ENCODE measurements around the gene OXER1.

The OXER1 gene

DNA sequence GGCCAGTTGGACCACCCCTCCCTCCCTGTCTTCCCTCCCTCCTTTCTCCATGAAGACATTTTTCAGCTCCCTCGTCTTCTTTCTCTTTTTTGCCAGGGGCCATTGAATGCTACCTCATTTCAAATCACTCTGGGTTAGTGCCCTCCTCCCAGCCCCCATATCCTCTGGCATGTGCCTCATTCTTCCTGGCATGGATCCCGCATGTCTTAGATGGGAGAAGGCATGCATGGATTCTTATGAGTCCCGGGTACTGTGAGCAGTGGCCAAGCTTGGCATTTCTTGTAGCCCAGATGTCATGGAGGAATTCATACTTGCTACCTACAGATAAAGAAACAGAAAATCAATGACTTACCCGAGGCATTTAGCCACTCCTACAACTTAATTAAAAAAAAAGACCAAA, 37.4 kb upstream of the OXER1 start:
- H3K4me3 ChIP-seq (ENCODE audit: low read depth, low read length) = no peak overlapping the region
- no peak for DNase-seq (ENCODE audit: low read depth)
- TF ChIP-seq POLR2A (IDR thresholded peaks at IDR 0.05; ENCODE audit: extremely low read depth, insufficient read length) = no peak
- TF ChIP-seq MYC (IDR thresholded peaks at IDR 0.05; ENCODE audit: low read depth, low read length) = no peak
- TF ChIP-seq, protein P1, sequence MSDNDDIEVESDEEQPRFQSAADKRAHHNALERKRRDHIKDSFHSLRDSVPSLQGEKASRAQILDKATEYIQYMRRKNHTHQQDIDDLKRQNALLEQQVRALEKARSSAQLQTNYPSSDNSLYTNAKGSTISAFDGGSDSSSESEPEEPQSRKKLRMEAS (IDR thresholded peaks at IDR 0.05; ENCODE audit: low read depth, low read length) = no peak
- TF ChIP-seq CTCF (IDR thresholded peaks at IDR 0.05; ENCODE audit: low read depth, low read length) = no peak

DNA sequence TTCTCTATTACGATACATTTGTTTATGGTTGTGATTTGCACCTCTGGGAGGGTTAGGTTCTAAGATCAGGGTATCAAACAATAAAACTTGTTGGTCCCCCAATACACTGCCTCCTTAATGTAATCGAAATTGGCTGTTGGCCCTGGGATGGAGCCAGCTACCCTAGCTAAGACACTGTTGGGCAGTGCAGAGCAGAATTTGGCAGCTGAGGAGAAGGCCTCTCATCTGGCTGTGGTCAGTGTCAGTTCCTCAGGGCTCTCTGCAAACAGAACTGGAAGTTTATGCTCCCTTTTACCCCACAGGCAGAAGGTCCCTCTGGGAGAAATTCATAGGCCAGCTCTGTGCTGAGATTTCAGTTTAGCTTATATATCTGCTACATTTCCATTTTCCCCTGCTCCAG, 37.0 kb upstream of the OXER1 start:
- H3K4me3 ChIP-seq (ENCODE audit: low read depth, low read length) = no peak overlapping the region
- TF ChIP-seq, protein P1 (IDR thresholded peaks at IDR 0.05; ENCODE audit: low read depth, low read length) = no peak
- TF ChIP-seq CTCF (IDR thresholded peaks at IDR 0.05; ENCODE audit: low read depth, low read length) (no peak), POLR2A (IDR thresholded peaks at IDR 0.05; ENCODE audit: extremely low read depth, insufficient read length) (no peak), MYC (IDR thresholded peaks at IDR 0.05; ENCODE audit: low read depth, low read length) (no peak)
- DNase-seq (ENCODE audit: low read depth) = no peak

- DNase-seq (ENCODE audit: low read depth) = no peak
- no peak overlapping the region for H3K4me3 ChIP-seq (ENCODE audit: low read depth, low read length)
- TF ChIP-seq MYC (IDR thresholded peaks at IDR 0.05; ENCODE audit: low read depth, low read length) = no peak
- TF ChIP-seq, protein P1 (IDR thresholded peaks at IDR 0.05; ENCODE audit: low read depth, low read length) = no peak
- no peak for TF ChIP-seq POLR2A (IDR thresholded peaks at IDR 0.05; ENCODE audit: extremely low read depth, insufficient read length)
- no peak for TF ChIP-seq CTCF (IDR thresholded peaks at IDR 0.05; ENCODE audit: low read depth, low read length)
Observed at GRCh38 chr2:42800461-42800962, 36.6 kb upstream of the OXER1 start.

GRCh38 chr2:42799881-42800280, 35.9 kb upstream of the OXER1 start:
- no peak for DNase-seq (ENCODE audit: low read depth)
- no peak for TF ChIP-seq CTCF (IDR thresholded peaks at IDR 0.05; ENCODE audit: low read depth, low read length)
- no peak for TF ChIP-seq MYC (IDR thresholded peaks at IDR 0.05; ENCODE audit: low read depth, low read length)
- no peak for TF ChIP-seq POLR2A (IDR thresholded peaks at IDR 0.05; ENCODE audit: extremely low read depth, insufficient read length)
- no peak overlapping the region for H3K4me3 ChIP-seq (ENCODE audit: low read depth, low read length)

- no peak for DNase-seq (ENCODE audit: low read depth)
- TF ChIP-seq, protein P1 (IDR thresholded peaks at IDR 0.05; ENCODE audit: low read depth, low read length) = no peak
- TF ChIP-seq POLR2A (IDR thresholded peaks at IDR 0.05; ENCODE audit: extremely low read depth, insufficient read length) (no peak), MYC (IDR thresholded peaks at IDR 0.05; ENCODE audit: low read depth, low read length) (no peak), CTCF (IDR thresholded peaks at IDR 0.05; ENCODE audit: low read depth, low read length) (no peak)
- H3K4me3 ChIP-seq (ENCODE audit: low read depth, low read length) = no peak overlapping the region
Observed at GRCh38 chr2:42797281-42797680, 33.3 kb upstream of the OXER1 start.

All from NB4 (cell line).